CD4-positive, CD25-positive, alpha-beta regulatory T cell (primary cell): ENCODE data around the gene MLLT3. TPM values are rescaled to one million over a fixed set of nuclear protein-coding genes. Genes with fewer than 3 reads are reported as not detected.

Experiments
- ATAC-seq, 2 donors: fragments of 150-1000 bp; cut with Tn5 transposase; one replicate each; pipeline ENCODE4 v1.10.0; 2021; ENCODE audit warnings: low read depth in 2 of 2, moderate number of reproducible peaks in 2 of 2, moderate library complexity in 1 of 2
- DNase-seq, 3 donors: peaks; one replicate each; pipeline versions ENCODE4 v3.0.0 to v3.0.0-alpha.2; 2012 to 2022; ENCODE audit warnings: mixed read lengths in 1 of 3
- H3K27ac ChIP-seq: one replicate; pipeline ENCODE4 v1.7.0; 2013; ENCODE audit warnings: mild to moderate bottlenecking, low read length; ENCODE audit not compliant: insufficient read depth, poor library complexity, severe bottlenecking
- H3K27me3 ChIP-seq: one replicate; pipeline ENCODE4 v1.7.0; 2013; ENCODE audit warnings: low read length; ENCODE audit not compliant: control insufficient read depth, insufficient read depth
- H3K36me3 ChIP-seq: one replicate; pipeline ENCODE4 v1.7.0; 2013; ENCODE audit warnings: mild to moderate bottlenecking, low read length, moderate library complexity; ENCODE audit not compliant: control insufficient read depth, insufficient read depth
- H3K4me1 ChIP-seq: 2 replicates; pipeline ENCODE4 v1.7.0; 2013; ENCODE audit warnings: mild to moderate bottlenecking, low read length; ENCODE audit not compliant: insufficient read depth, control insufficient read depth, poor library complexity, severe bottlenecking
- H3K4me3 ChIP-seq: one replicate; pipeline ENCODE4 v1.7.0; 2013; ENCODE audit warnings: low read depth, mild to moderate bottlenecking, low read length, moderate library complexity
- H3K9me3 ChIP-seq, 2 experiments: 1 replicate in 1 of 2; 2 replicates in 1 of 2; pipeline ENCODE4 v1.7.0; 2013; ENCODE audit warnings: low read length in 2 of 2, mild to moderate bottlenecking in 1 of 2, moderate library complexity in 1 of 2; ENCODE audit not compliant: control insufficient read depth in 2 of 2
- H3K27ac Mint-ChIP-seq, 3 donors: one replicate each; pipeline ENCODE4 v1.8.0; 2020 to 2022; ENCODE audit warnings: mild to moderate bottlenecking in 3 of 3, mixed read lengths in 3 of 3, moderate library complexity in 2 of 3
- H3K27me3 Mint-ChIP-seq: one replicate; pipeline ENCODE4 v1.8.0; 2022; ENCODE audit warnings: mild to moderate bottlenecking, mixed read lengths
- H3K36me3 Mint-ChIP-seq: one replicate; pipeline ENCODE4 v1.8.0; 2020; ENCODE audit warnings: mixed read lengths
- H3K4me1 Mint-ChIP-seq, 4 donors: one replicate each; pipeline ENCODE4 v1.8.0; 2020 to 2022; ENCODE audit warnings: mixed read lengths in 4 of 4, mild to moderate bottlenecking in 1 of 4
- H3K4me3 Mint-ChIP-seq, 4 donors: one replicate each; pipeline ENCODE4 v1.8.0; 2020 to 2022; ENCODE audit warnings: mild to moderate bottlenecking in 4 of 4, mixed read lengths in 4 of 4, moderate library complexity in 3 of 4
- H3K9me3 Mint-ChIP-seq, 7 donors: one replicate each; pipeline ENCODE4 v1.8.0; 2020 to 2022; ENCODE audit warnings: mixed read lengths in 7 of 7, mild to moderate bottlenecking in 3 of 7, moderate library complexity in 2 of 7
- polyA plus RNA-seq, 4 donors: library from polyadenylated mRNA; unstranded; fragments of 300-500 nt; fragmentation: Illumina TruSeq; gene quantifications; one replicate each; pipeline ENCODE4 v1.2.3, GENCODE V29; 2021
- total RNA-seq: library from RNA; stranded (reverse); gene quantifications from one replicate; pipeline ENCODE4 v1.2.3, GENCODE V29; 2022

MLLT3 gene
- total and polyA plus RNA-seq, 5 donors from 2014 or later = 37.6 to 63.2 (median 51.1) TPM

- ATAC-seq = no peak
- no peak overlapping the region for H3K27ac ChIP-seq
- no peak for DNase-seq
- no peak overlapping the region for H3K4me3 ChIP-seq
- Mint-ChIP-seq H3K4me3 (no peak overlapping the region), H3K27me3 (no peaks in the 10 kb centered on the region), H3K4me1 (peaks cover 42 to 87% (median 72%) of the 10 kb centered on the region in 4 donors), H3K9me3 (peaks cover 0 to 2% (median 0%) of the 10 kb centered on the region in 7 donors), H3K36me3 (peaks cover 18% of the 10 kb centered on the region), H3K27ac (peak overlapping the region in 2 of 3 donors; percentile 39 to 60)
- no peaks in the 10 kb centered on the region for H3K27me3 ChIP-seq
- peaks cover 41% of the 10 kb centered on the region for H3K4me1 ChIP-seq
- no peaks in the 10 kb centered on the region for H3K36me3 ChIP-seq
- H3K9me3 ChIP-seq = peaks cover 0 to 2% of the 10 kb centered on the region in 2 experiments
Observed at GRCh38 chr9:20512106-20512505, 110.2 kb downstream of the MLLT3 start.

DNA sequence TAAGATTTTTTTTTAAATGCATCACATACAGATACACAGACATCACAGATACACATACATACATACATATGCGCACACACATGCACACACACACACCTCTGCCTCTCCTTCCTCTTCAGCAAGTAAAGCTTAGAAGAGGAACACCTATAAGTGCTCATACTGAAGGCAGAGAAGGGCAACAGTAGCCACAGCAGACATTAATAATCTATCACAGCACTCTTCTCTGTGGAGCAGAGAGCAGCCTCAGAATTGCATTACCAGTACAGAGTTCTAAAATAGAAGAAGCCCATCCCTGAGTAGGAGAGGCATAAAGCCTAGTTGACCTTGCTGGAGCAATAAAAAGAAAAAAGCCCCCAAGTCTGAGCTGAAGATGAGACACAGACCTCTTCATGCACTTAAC, 110.6 kb downstream of the MLLT3 start:
- H3K4me1 ChIP-seq = peaks cover 45% of the 10 kb centered on the region
- ATAC-seq (peak in 1 of 2 donors; percentile 19), DNase-seq (peak in 1 of 3 donors; percentile 65)
- H3K9me3 ChIP-seq = peaks cover 0 to 2% of the 10 kb centered on the region in 2 experiments
- H3K27ac ChIP-seq = no peak overlapping the region
- Mint-ChIP-seq H3K4me1 (peaks cover 43 to 90% (median 75%) of the 10 kb centered on the region in 4 donors), H3K9me3 (peaks cover 0 to 2% (median 0%) of the 10 kb centered on the region in 7 donors), H3K27ac (peak overlapping the region in 1 of 3 donors; percentile 40), H3K27me3 (no peaks in the 10 kb centered on the region), H3K4me3 (no peak overlapping the region), H3K36me3 (peaks cover 18% of the 10 kb centered on the region)
- H3K4me3 ChIP-seq = no peak overlapping the region
- H3K36me3 ChIP-seq = no peaks in the 10 kb centered on the region
- H3K27me3 ChIP-seq = no peaks in the 10 kb centered on the region

DNA sequence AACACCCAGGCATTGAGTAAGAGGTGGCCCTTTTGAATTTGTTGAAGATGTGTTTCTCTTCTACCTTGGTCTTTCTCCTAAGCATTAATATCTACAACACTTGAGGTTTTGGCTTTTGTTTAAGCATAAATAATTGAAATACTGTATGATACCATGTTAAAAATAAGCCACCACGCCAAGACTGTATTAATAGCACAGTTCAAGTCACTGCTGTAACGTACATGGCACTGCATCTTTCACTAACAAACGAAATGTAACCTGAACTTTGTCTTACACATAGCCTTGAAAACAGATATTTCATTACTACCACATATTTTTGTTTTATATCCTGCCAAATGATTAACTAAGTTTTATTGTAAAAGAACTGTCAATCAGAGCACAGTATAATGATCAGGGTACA, 112.8 kb downstream of the MLLT3 start:
- H3K9me3 Mint-ChIP-seq = peaks cover 0 to 2% (median 0%) of the 10 kb centered on the region in 7 donors
- no peaks in the 10 kb centered on the region for H3K36me3 ChIP-seq
- H3K36me3 Mint-ChIP-seq = peaks cover 14% of the 10 kb centered on the region
- DNase-seq (no peak), ATAC-seq (no peak)
- peak overlapping the region in 1 of 4 donors; percentile 39 for H3K4me3 Mint-ChIP-seq
- no peak overlapping the region for H3K27ac ChIP-seq
- no peak overlapping the region for H3K4me3 ChIP-seq
- peaks cover 0 to 2% of the 10 kb centered on the region in 2 experiments for H3K9me3 ChIP-seq
- H3K27me3 Mint-ChIP-seq = no peaks in the 10 kb centered on the region
- H3K4me1 ChIP-seq = peaks cover 47% of the 10 kb centered on the region
- peaks cover 42 to 88% (median 74%) of the 10 kb centered on the region in 4 donors for H3K4me1 Mint-ChIP-seq
- H3K27ac Mint-ChIP-seq = peak overlapping the region in 2 of 3 donors; percentile 11 to 21
- no peaks in the 10 kb centered on the region for H3K27me3 ChIP-seq

GRCh38 chr9:20508242-20508641, 114.1 kb downstream of the MLLT3 start:
- no peaks in the 10 kb centered on the region for H3K27me3 ChIP-seq
- ATAC-seq = no peak
- peaks cover 8% of the 10 kb centered on the region for H3K36me3 Mint-ChIP-seq
- DNase-seq = peak in 1 of 3 donors; percentile 79
- peaks cover 0 to 6% (median 0%) of the 10 kb centered on the region in 7 donors for H3K9me3 Mint-ChIP-seq
- peaks cover 47 to 88% (median 74%) of the 10 kb centered on the region in 4 donors for H3K4me1 Mint-ChIP-seq
- no peak overlapping the region for H3K4me3 ChIP-seq
- H3K27ac ChIP-seq = no peak overlapping the region
- H3K27me3 Mint-ChIP-seq = no peaks in the 10 kb centered on the region
- peak overlapping the region in 3 of 4 donors; percentile 0 to 73 (median 20) for H3K4me3 Mint-ChIP-seq
- H3K36me3 ChIP-seq = no peaks in the 10 kb centered on the region
- H3K4me1 ChIP-seq = peaks cover 39% of the 10 kb centered on the region
- H3K27ac Mint-ChIP-seq = peak overlapping the region; percentile 42 to 96 (median 84)
- peaks cover 0 to 2% of the 10 kb centered on the region in 2 experiments for H3K9me3 ChIP-seq

DNA sequence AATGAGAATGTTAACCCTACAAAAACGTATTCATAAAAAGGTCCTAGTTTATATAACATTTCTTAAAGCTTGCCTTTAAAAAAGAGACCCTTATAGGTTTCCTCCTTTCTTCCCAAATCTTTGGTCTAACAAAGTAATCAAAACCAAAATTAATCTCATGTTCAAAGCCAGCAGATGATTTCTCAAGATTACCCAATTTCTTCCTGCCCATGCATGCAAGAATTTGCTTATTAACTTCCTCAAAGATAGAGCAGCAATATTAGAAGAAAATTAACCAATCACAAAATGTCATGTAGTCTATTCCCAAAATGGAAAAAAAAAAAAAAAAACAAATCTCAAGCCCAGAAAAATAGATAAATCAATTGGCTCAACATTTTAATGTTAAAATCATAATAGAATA, 114.9 kb downstream of the MLLT3 start:
- Histone ChIP-seq H3K9me3 (peaks cover 0 to 2% of the 10 kb centered on the region in 2 experiments), H3K27me3 (no peaks in the 10 kb centered on the region), H3K4me3 (no peak overlapping the region), H3K4me1 (peaks cover 34% of the 10 kb centered on the region), H3K36me3 (no peaks in the 10 kb centered on the region), H3K27ac (no peak overlapping the region)
- Mint-ChIP-seq H3K27me3 (no peaks in the 10 kb centered on the region), H3K4me3 (peak overlapping the region in 2 of 4 donors; percentile 0 to 44), H3K27ac (peak overlapping the region; percentile 4 to 96 (median 7)), H3K9me3 (peaks cover 0 to 8% (median 0%) of the 10 kb centered on the region in 7 donors), H3K36me3 (peaks cover 4% of the 10 kb centered on the region), H3K4me1 (peaks cover 53 to 88% (median 72%) of the 10 kb centered on the region in 4 donors)
- ATAC-seq (no peak), DNase-seq (no peak)

DNA sequence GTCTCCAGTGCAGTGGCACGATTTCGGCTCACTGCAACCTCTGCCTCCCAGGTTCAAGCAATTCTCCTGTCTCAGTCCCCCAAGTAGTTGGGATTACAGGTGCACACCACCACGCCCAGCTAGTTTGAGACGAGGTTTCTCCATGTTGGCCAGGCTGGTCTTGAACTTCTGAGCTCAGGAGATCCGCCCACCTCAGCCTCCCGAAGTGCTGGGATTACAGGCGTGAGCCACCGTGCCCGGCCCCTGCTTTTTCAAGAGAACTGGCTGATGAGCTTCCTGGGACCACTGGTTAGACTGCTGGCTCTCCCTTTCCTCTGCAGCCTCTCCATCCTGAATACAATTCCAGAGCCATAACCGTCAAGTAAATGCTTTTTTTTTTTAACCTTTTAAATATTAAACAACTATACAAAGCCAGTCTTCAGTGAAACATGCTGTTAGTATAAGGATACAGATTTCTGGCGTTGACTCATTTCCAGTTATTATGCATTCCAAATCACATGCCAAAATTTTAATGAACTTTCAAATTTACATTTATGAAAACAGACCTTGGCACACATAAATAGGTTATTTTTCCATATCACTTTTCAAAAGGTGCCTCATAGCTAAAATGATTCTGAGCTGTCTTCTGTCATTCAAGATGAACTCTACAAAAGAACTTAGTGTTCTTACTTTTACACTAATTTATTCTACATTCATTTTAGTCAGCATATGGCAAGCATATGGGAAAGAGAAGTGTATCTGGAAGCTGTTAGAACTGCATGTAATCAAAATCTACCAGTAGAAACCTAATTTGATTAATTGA, 116.0 kb downstream of the MLLT3 start:
- Histone ChIP-seq H3K27me3 (no peaks in the 10 kb centered on the region), H3K9me3 (peaks cover 0 to under 1% of the 10 kb centered on the region in 2 experiments), H3K27ac (no peak overlapping the region), H3K4me1 (peaks cover 32% of the 10 kb centered on the region), H3K4me3 (no peak overlapping the region), H3K36me3 (no peaks in the 10 kb centered on the region)
- H3K27me3 Mint-ChIP-seq = no peaks in the 10 kb centered on the region
- peak overlapping the region; percentile 55 to 96 (median 67) for H3K27ac Mint-ChIP-seq
- H3K9me3 Mint-ChIP-seq = peaks cover 0 to 8% (median 0%) of the 10 kb centered on the region in 7 donors
- ATAC-seq = no peak
- peaks cover 47 to 82% (median 64%) of the 10 kb centered on the region in 4 donors for H3K4me1 Mint-ChIP-seq
- no peak overlapping the region for H3K4me3 Mint-ChIP-seq
- no peak for DNase-seq
- peaks cover 4% of the 10 kb centered on the region for H3K36me3 Mint-ChIP-seq

DNA sequence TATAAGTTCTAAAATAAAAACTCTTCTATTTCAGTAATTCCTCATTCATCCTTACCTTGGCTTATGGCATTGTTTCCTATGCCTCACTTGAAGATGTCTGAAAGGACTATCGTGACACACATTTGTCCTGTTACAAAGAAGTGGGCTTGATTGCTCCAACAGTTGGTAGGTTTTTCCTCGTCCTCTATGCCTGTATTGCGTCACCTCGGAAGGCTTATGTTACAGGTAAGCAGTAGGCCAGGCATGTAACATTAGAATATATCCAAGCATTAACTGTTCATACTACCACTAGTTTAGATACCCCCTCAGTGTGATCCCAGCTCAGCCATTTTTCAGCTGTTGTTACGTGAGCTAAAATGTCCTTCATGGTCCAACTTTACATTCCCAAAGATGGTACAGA, 116.7 kb downstream of the MLLT3 start:
- H3K36me3 Mint-ChIP-seq = peaks cover 4% of the 10 kb centered on the region
- DNase-seq (no peak), ATAC-seq (no peak)
- Histone ChIP-seq H3K27ac (no peak overlapping the region), H3K9me3 (no peaks in the 10 kb centered on the region), H3K36me3 (no peaks in the 10 kb centered on the region), H3K4me3 (no peak overlapping the region), H3K27me3 (no peaks in the 10 kb centered on the region), H3K4me1 (peaks cover 32% of the 10 kb centered on the region)
- H3K9me3 Mint-ChIP-seq = peaks cover 0 to 8% (median 0%) of the 10 kb centered on the region in 7 donors
- no peaks in the 10 kb centered on the region for H3K27me3 Mint-ChIP-seq
- H3K27ac Mint-ChIP-seq = peak overlapping the region; percentile 55 to 69 (median 67)
- peak overlapping the region in 2 of 4 donors; percentile 11 to 34 for H3K4me3 Mint-ChIP-seq
- H3K4me1 Mint-ChIP-seq = peaks cover 47 to 89% (median 69%) of the 10 kb centered on the region in 4 donors
